ENCODE data around the gene LRFN2. TPM values are rescaled to one million over a fixed set of nuclear protein-coding genes. Genes with fewer than 3 reads are reported as not detected.

LRFN2 gene
- total and polyA plus RNA-seq, 2 of the 8 experiments (the other 6 are each of a cell fraction or from before 2014, with no cell fraction given) = 2.3 TPM

GRCh38 chr6:40392589-40392988 is 194.6 kb downstream of the LRFN2 start:
- Histone ChIP-seq H3K79me2 (ENCODE audit: control insufficient read depth in 1 of 2, insufficient read depth in 2 of 2, low read length in 2 of 2) (no peaks in the 10 kb centered on the region), H4K91ac (replicated peaks; ENCODE audit: insufficient read length, low read length) (peak overlapping the region; percentile 45), H3K79me1 (ENCODE audit: low read depth, low read length) (no peaks in the 10 kb centered on the region), H2BK15ac (ENCODE audit: low read length) (no peak overlapping the region), H3K36me3 (ENCODE audit: control insufficient read depth in 2 of 4, insufficient read depth in 4 of 4, low read length in 3 of 4) (no peaks in the 10 kb centered on the region), H3K56ac (replicated peaks; ENCODE audit: insufficient read length, low read depth, low read length) (no peak overlapping the region), H3K4ac (replicated peaks; ENCODE audit: insufficient read length, low read depth, low read length) (no peak overlapping the region), H2AK5ac (ENCODE audit: low read depth, low read length) (no peak overlapping the region), H3K18ac (ENCODE audit: extremely low read depth, low read length) (no peak overlapping the region), H3K4me2 (ENCODE audit: insufficient read depth in 1 of 2, low read depth in 2 of 2, low read length in 2 of 2) (no peak overlapping the region), H2BK120ac (replicated peaks; ENCODE audit: low read depth, low read length) (no peak overlapping the region), H3K9ac (replicated peaks in 1 of 4; ENCODE audit: extremely low read depth in 1 of 4, low read depth in 3 of 4, low read length in 3 of 4) (no peak overlapping the region), H3K9me3 (ENCODE audit: insufficient read depth in 2 of 2, low read depth in 1 of 2, low read length in 1 of 2) (no peaks in the 10 kb centered on the region), H4K20me1 (replicated peaks in 1 of 2; ENCODE audit: control insufficient read depth in 1 of 2, insufficient read depth in 2 of 2, low read length in 2 of 2) (no peaks in the 10 kb centered on the region), H3K14ac (ENCODE audit: insufficient read length) (no peak overlapping the region), H2BK5ac (ENCODE audit: low read depth, low read length) (no peak overlapping the region), H4K8ac (ENCODE audit: extremely low read depth, insufficient read depth, low read length) (no peak overlapping the region), H3K4me3 (ENCODE audit: extremely low read depth in 1 of 4, insufficient read depth in 2 of 4, low read depth in 3 of 4, low read length in 4 of 4) (no peak overlapping the region), H2BK20ac (ENCODE audit: low read length) (no peak overlapping the region), H3K23me2 (ENCODE audit: low read depth, low read length) (0 out of 2 replicates have a peak, but pooled peaks cover 2% of the 10 kb centered on the region), H2BK12ac (ENCODE audit: low read depth, low read length) (no peak overlapping the region), H3K4me1 (replicated peaks in 1 of 4; ENCODE audit: control insufficient read depth in 3 of 4, insufficient read depth in 4 of 4, low read length in 3 of 4) (no peaks in the 10 kb centered on the region; a peak in 1 of 7 replicates), H3K23ac (ENCODE audit: insufficient read length) (no peak overlapping the region), H3K27me3 (replicated peaks in 1 of 4; ENCODE audit: control insufficient read depth in 3 of 4, extremely low read depth in 1 of 4, insufficient read depth in 3 of 4, low read length in 3 of 4) (no peaks in the 10 kb centered on the region), H2AFZ (ENCODE audit: low read length) (no peak overlapping the region), H4K5ac (ENCODE audit: insufficient read length, low read depth, low read length) (no peak overlapping the region), H3K27ac (ENCODE audit: low read depth, low read length) (no peak overlapping the region)
- FAIRE-seq (no peak), DNase-seq (ENCODE audit: low read depth in 1 of 2, low spot score in 2 of 2) (peak in 1 of 2 experiments; percentile 23)
- POLR2A ChIA-PET (ENCODE audit: partially characterized antibody) = no interaction called here
- CTCF ChIA-PET (ENCODE audit: partially characterized antibody) = no interaction called here
- WGBS, 2 experiments (ENCODE audit: extremely low coverage in 1 of 2, insufficient coverage in 1 of 2, insufficient read length in 1 of 2, insufficient replicate concordance in 2 of 2, low coverage in 1 of 2, low lambda C conversion rate in 2 of 2, missing lambda C conversion rate in 1 of 2) = 89% methylated on average over 16 of the region's 16 CpGs; no CpG with 5 or more reads in 1 of the 2 experiments
- TF ChIP-seq SP4 (IDR thresholded peaks at IDR 0.05; ENCODE audit: low read length) (no peak), PHF8 (conservative IDR thresholded peaks at IDR 0.05; ENCODE audit: low read depth, low read length) (no peak)

Data from H1 (cell line).